ENCODE results near the gene LDLRAD3.
A peak's percentile ranks its signal among the peaks of the same experiment; 100 is the strongest.
"Not testable (repeated sequence)": the region's sequence is repeated elsewhere in the genome, so short reads cannot be mapped to it uniquely, and the experiment has no call there.

The LDLRAD3 gene

DNA sequence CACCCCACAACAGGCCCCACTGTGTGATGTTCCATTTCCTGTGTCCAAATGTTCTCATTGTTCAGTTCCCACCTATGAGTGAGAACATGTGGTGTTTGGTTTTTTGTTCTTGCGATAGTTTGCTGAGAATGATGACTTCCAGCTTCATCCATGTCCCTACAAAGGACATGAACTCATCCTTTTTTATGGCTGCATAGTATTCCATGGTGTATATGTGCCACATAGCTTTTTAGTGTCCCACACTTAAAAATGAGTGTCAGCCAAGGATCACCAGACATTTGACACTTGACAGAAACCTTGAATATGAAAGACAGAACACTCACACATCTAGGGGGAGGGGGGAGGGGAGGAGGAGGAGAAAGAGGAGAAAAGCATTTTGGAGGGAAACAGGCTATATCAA lies 245.9 kb downstream of the LDLRAD3 start:
- DNase-seq; H3K27ac ChIP-seq (ENCODE audit: insufficient read depth in 1 of 2, low read depth in 1 of 2, low read length in 2 of 2, poor library complexity in 1 of 2, severe bottlenecking in 2 of 2); H3K4me3 ChIP-seq (ENCODE audit: control insufficient read depth in 1 of 7, extremely low read depth in 1 of 7, insufficient read depth in 4 of 7, low read depth in 2 of 7, low read length in 6 of 7); H3K4me1 ChIP-seq (ENCODE audit: control extremely low read depth in 1 of 4, control insufficient read depth in 4 of 4, insufficient read depth in 4 of 4, low read length in 3 of 4); H3K9me3 ChIP-seq (ENCODE audit: control extremely low read depth in 1 of 5, control insufficient read depth in 4 of 5, insufficient read depth in 2 of 5, low read depth in 1 of 5, low read length in 4 of 5); POLR2A ChIA-PET; H3K36me3 ChIP-seq (ENCODE audit: control insufficient read depth in 4 of 4, insufficient read depth in 4 of 4, low read length in 3 of 4): not testable (repeated sequence)
- WGBS (ENCODE audit: insufficient coverage): no CpG with 5 or more reads among the region's 1 CpG
- H3K27me3 ChIP-seq (replicated peaks in 2 of 5; ENCODE audit: control insufficient read depth in 4 of 5, insufficient read depth in 5 of 5, low read length in 4 of 5): peaks cover 0 to 20% (median 7%) of the 10 kb centered on the region in 5 experiments
- CTCF ChIA-PET: interaction anchor here (1.2 kb wide), 1 partner anchor 69 kb away, joined by 3 read pairs; no protein-coding TSS in a partner anchor

- peaks cover 0 to 2% (median 0%) of the 10 kb centered on the region in 5 experiments for H3K9me3 ChIP-seq (ENCODE audit: control extremely low read depth in 1 of 5, control insufficient read depth in 4 of 5, insufficient read depth in 2 of 5, low read depth in 1 of 5, low read length in 4 of 5)
- peaks cover 0 to 7% (median 2%) of the 10 kb centered on the region in 5 experiments for H3K27me3 ChIP-seq (replicated peaks in 2 of 5; ENCODE audit: control insufficient read depth in 4 of 5, insufficient read depth in 5 of 5, low read length in 4 of 5)
- DNase-seq: no peak
- WGBS (ENCODE audit: insufficient coverage): 100% methylated on average over 3 of the region's 5 CpGs
- no peaks in the 10 kb centered on the region for H3K36me3 ChIP-seq (ENCODE audit: control insufficient read depth in 4 of 4, insufficient read depth in 4 of 4, low read length in 3 of 4)
- POLR2A ChIA-PET: no interaction called here
- H3K4me3 ChIP-seq (ENCODE audit: control insufficient read depth in 1 of 7, extremely low read depth in 1 of 7, insufficient read depth in 4 of 7, low read depth in 2 of 7, low read length in 6 of 7): no peak overlapping the region
- H3K27ac ChIP-seq (ENCODE audit: insufficient read depth in 1 of 2, low read depth in 1 of 2, low read length in 2 of 2, poor library complexity in 1 of 2, severe bottlenecking in 2 of 2): no peak overlapping the region
- CTCF ChIA-PET: no interaction called here
- H3K4me1 ChIP-seq (ENCODE audit: control extremely low read depth in 1 of 4, control insufficient read depth in 4 of 4, insufficient read depth in 4 of 4, low read length in 3 of 4): no peaks in the 10 kb centered on the region
These were observed 248.1 kb downstream of the LDLRAD3 start for GRCh38 chr11:36191941-36192340.

GRCh38 chr11:36192425-36193289 lies 248.8 kb downstream of the LDLRAD3 start:
- Histone ChIP-seq H3K9me3 (ENCODE audit: control extremely low read depth in 1 of 5, control insufficient read depth in 4 of 5, insufficient read depth in 2 of 5, low read depth in 1 of 5, low read length in 4 of 5) (peaks cover 0 to 2% (median 0%) of the 10 kb centered on the region in 5 experiments), H3K27ac (ENCODE audit: insufficient read depth in 1 of 2, low read depth in 1 of 2, low read length in 2 of 2, poor library complexity in 1 of 2, severe bottlenecking in 2 of 2) (no peak overlapping the region), H3K36me3 (ENCODE audit: control insufficient read depth in 4 of 4, insufficient read depth in 4 of 4, low read length in 3 of 4) (no peaks in the 10 kb centered on the region), H3K27me3 (replicated peaks in 2 of 5; ENCODE audit: control insufficient read depth in 4 of 5, insufficient read depth in 5 of 5, low read length in 4 of 5) (peaks cover 0 to 5% (median 2%) of the 10 kb centered on the region in 5 experiments), H3K4me3 (ENCODE audit: control insufficient read depth in 1 of 7, extremely low read depth in 1 of 7, insufficient read depth in 4 of 7, low read depth in 2 of 7, low read length in 6 of 7) (no peak overlapping the region), H3K4me1 (ENCODE audit: control extremely low read depth in 1 of 4, control insufficient read depth in 4 of 4, insufficient read depth in 4 of 4, low read length in 3 of 4) (no peaks in the 10 kb centered on the region)
- ChIA-PET CTCF (no interaction called here), POLR2A (no interaction called here)
- 100% methylated on average over 4 of the region's 8 CpGs for WGBS (ENCODE audit: insufficient coverage)
- DNase-seq: no peak

- WGBS (ENCODE audit: insufficient coverage): 90% methylated on average over 6 of the region's 6 CpGs
- peak in 2 of 3 donors; percentile 6 to 33 for DNase-seq
- no peaks in the 10 kb centered on the region for H3K4me1 ChIP-seq (ENCODE audit: control extremely low read depth in 1 of 4, control insufficient read depth in 4 of 4, insufficient read depth in 4 of 4, low read length in 3 of 4)
- H3K4me3 ChIP-seq (ENCODE audit: control insufficient read depth in 1 of 7, extremely low read depth in 1 of 7, insufficient read depth in 4 of 7, low read depth in 2 of 7, low read length in 6 of 7): no peak overlapping the region
- ChIA-PET POLR2A (interaction anchor here (0.6 kb wide), 1 partner anchor 23 kb away, joined by 3 read pairs; no protein-coding TSS in a partner anchor), CTCF (no interaction called here)
- H3K27ac ChIP-seq (ENCODE audit: insufficient read depth in 1 of 2, low read depth in 1 of 2, low read length in 2 of 2, poor library complexity in 1 of 2, severe bottlenecking in 2 of 2): no peak overlapping the region
- no peaks in the 10 kb centered on the region for H3K36me3 ChIP-seq (ENCODE audit: control insufficient read depth in 4 of 4, insufficient read depth in 4 of 4, low read length in 3 of 4)
- peaks cover 0 to 5% (median 2%) of the 10 kb centered on the region in 5 experiments for H3K27me3 ChIP-seq (replicated peaks in 2 of 5; ENCODE audit: control insufficient read depth in 4 of 5, insufficient read depth in 5 of 5, low read length in 4 of 5)
- peaks cover 0 to 2% (median 0%) of the 10 kb centered on the region in 5 experiments for H3K9me3 ChIP-seq (ENCODE audit: control extremely low read depth in 1 of 5, control insufficient read depth in 4 of 5, insufficient read depth in 2 of 5, low read depth in 1 of 5, low read length in 4 of 5)
These were observed 249.4 kb downstream of the LDLRAD3 start for GRCh38 chr11:36193290-36193619.

DNA sequence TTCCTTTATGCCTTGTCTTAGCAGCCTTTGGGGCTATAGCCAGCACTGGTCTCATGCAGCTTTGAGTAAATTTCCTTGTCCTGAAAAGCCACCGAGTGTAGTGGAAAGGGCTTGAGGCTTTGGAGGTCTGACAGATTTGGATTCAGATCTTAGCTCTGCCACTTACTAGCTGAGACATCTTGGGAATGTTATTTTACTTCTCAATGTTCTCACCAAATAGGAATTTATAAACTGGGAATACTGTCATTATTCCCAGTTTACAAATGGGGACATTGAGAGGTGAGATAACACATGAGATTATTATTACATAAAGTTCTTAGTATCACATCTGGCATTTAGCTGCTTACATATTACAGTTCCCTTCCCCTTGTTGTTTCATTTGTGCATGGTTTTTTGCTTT lies 249.9 kb downstream of the LDLRAD3 start:
- peaks cover 0 to 2% (median 0%) of the 10 kb centered on the region in 5 experiments for H3K9me3 ChIP-seq (ENCODE audit: control extremely low read depth in 1 of 5, control insufficient read depth in 4 of 5, insufficient read depth in 2 of 5, low read depth in 1 of 5, low read length in 4 of 5)
- no peak for DNase-seq
- ChIA-PET CTCF (no interaction called here), POLR2A (interaction anchor here (0.6 kb wide), 1 partner anchor 23 kb away, joined by 3 read pairs; no protein-coding TSS in a partner anchor)
- no peak overlapping the region for H3K4me3 ChIP-seq (ENCODE audit: control insufficient read depth in 1 of 7, extremely low read depth in 1 of 7, insufficient read depth in 4 of 7, low read depth in 2 of 7, low read length in 6 of 7)
- 100% methylated on average over 1 of the region's 1 CpG for WGBS (ENCODE audit: insufficient coverage)
- no peak overlapping the region for H3K27ac ChIP-seq (ENCODE audit: insufficient read depth in 1 of 2, low read depth in 1 of 2, low read length in 2 of 2, poor library complexity in 1 of 2, severe bottlenecking in 2 of 2)
- H3K4me1 ChIP-seq (ENCODE audit: control extremely low read depth in 1 of 4, control insufficient read depth in 4 of 4, insufficient read depth in 4 of 4, low read length in 3 of 4): no peaks in the 10 kb centered on the region
- H3K27me3 ChIP-seq (replicated peaks in 2 of 5; ENCODE audit: control insufficient read depth in 4 of 5, insufficient read depth in 5 of 5, low read length in 4 of 5): peaks cover 0 to 5% (median 2%) of the 10 kb centered on the region in 5 experiments
- no peaks in the 10 kb centered on the region for H3K36me3 ChIP-seq (ENCODE audit: control insufficient read depth in 4 of 4, insufficient read depth in 4 of 4, low read length in 3 of 4)

DNA sequence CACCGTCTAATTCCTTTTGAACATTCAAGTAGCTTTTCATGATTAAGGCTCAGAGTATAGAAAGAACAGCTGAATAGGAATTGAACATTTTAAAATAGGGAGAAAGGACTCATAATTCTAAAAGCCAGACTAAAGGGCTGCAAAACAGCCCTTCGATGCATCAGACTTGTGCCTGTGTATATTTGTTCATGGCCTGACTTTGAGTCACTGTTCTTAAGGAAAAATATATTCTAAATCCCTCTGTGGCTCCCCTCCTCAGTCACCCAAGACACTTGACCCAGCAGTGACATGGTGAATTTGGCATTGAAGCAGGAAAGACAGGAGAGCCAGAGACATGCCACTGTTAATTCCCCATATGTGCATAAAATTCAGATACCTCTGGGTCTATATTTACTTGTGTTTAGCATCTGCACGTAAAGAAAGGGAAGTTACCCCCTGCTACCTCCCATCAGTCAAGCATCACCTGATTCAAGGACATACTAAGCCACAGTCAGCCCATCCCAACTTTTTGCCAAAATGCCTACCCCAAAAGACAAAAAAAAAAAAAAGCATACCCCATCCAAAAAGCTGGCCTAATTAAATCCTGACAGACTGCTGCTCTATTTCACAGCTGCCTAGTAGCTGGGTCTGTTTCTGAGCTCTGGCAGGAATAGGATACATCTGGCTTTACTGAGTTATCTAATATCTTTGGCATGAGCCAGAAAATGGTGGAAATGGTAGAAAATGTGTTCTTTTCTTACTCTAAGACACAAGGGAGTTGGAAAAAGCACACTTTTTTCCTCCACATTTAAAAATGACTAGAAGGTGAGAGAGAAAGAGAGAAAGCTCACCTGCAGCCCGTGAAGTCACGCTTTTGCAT lies 251.9 kb downstream of the LDLRAD3 start:
- no peak overlapping the region for H3K4me3 ChIP-seq (ENCODE audit: control insufficient read depth in 1 of 7, extremely low read depth in 1 of 7, insufficient read depth in 4 of 7, low read depth in 2 of 7, low read length in 6 of 7)

More for the DNA sequence above, 251.9 kb downstream of the LDLRAD3 start:
- Histone ChIP-seq H3K36me3 (ENCODE audit: control insufficient read depth in 4 of 4, insufficient read depth in 4 of 4, low read length in 3 of 4) (no peaks in the 10 kb centered on the region), H3K27ac (ENCODE audit: insufficient read depth in 1 of 2, low read depth in 1 of 2, low read length in 2 of 2, poor library complexity in 1 of 2, severe bottlenecking in 2 of 2) (no peak overlapping the region), H3K9me3 (ENCODE audit: control extremely low read depth in 1 of 5, control insufficient read depth in 4 of 5, insufficient read depth in 2 of 5, low read depth in 1 of 5, low read length in 4 of 5) (no peaks in the 10 kb centered on the region), H3K4me1 (ENCODE audit: control extremely low read depth in 1 of 4, control insufficient read depth in 4 of 4, insufficient read depth in 4 of 4, low read length in 3 of 4) (no peaks in the 10 kb centered on the region), H3K27me3 (replicated peaks in 2 of 5; ENCODE audit: control insufficient read depth in 4 of 5, insufficient read depth in 5 of 5, low read length in 4 of 5) (peaks cover 0 to 5% (median 0%) of the 10 kb centered on the region in 5 experiments)
- POLR2A ChIA-PET: no interaction called here
- CTCF ChIA-PET: interaction anchor here (0.9 to 1.6 kb wide), 2 partner anchors 10 to 12 kb away, joined by 3 to 4 read pairs; no protein-coding TSS in a partner anchor
- DNase-seq: no peak
- 100% methylated on average over 2 of the region's 5 CpGs for WGBS (ENCODE audit: insufficient coverage)

Measured in common myeloid progenitor, CD34-positive (primary cell).